HL-60 (cell line): ENCODE measurements around the gene CTXN1.

Experiments
- CTCF ChIP-seq: IDR thresholded peaks from one replicate; pipeline ENCODE4 v1.5.1; 2011; ENCODE audit warnings: low read length, control low read depth, inconsistent platforms; ENCODE audit not compliant: insufficient read depth
- GABPA ChIP-seq: IDR thresholded peaks from 2 replicates; pipeline ENCODE4 v1.6.1; 2012; ENCODE audit warnings: low read depth
- POLR2AphosphoS5 ChIP-seq: IDR thresholded peaks from 2 replicates; pipeline ENCODE4 v1.6.1; 2012; ENCODE audit warnings: low read depth
- REST ChIP-seq: IDR thresholded peaks from 2 replicates; pipeline ENCODE4 v1.6.1; 2012; ENCODE audit warnings: low read depth; ENCODE audit not compliant: insufficient replicate concordance

GRCh38 chr19:7965259-7965841 lies 39.4 kb upstream of the CTXN1 start:
- TF ChIP-seq POLR2AphosphoS5 (no peak), CTCF (no peak), GABPA (no peak), REST (no peak)
